ENCODE data around the gene CCDC69. TPM values are rescaled to one million over a fixed set of nuclear protein-coding genes. Genes with fewer than 3 reads are reported as not detected.
A peak's percentile ranks its signal among the peaks of the same experiment; 100 is the strongest.

CCDC69 gene
- total and polyA plus RNA-seq, 10 of the 15 experiments (the other 5 are each of a cell fraction or from before 2014, with no cell fraction given) = 13.5 to 106 (median 70.1) TPM

- TF ChIP-seq CUX1 (IDR thresholded peaks at IDR 0.05; ENCODE audit: insufficient replicate concordance, low read depth, low read length) (no peak), BCL11A (IDR thresholded peaks at IDR 0.05; ENCODE audit: low read depth, low read length) (peak; percentile 58; the same call in 1 of the 2 replicates), PRDM15 (CRISPR knock-in tag; IDR thresholded peaks at IDR 0.05) (no peak), SUZ12 (IDR thresholded peaks at IDR 0.05; ENCODE audit: unreplicated experiment) (no peak), CHD2 (IDR thresholded peaks at IDR 0.05; ENCODE audit: borderline replicate concordance, low read depth, low read length) (no peak), FOXK2 (IDR thresholded peaks at IDR 0.05) (no peak), TAF1 (IDR thresholded peaks at IDR 0.05; ENCODE audit: borderline replicate concordance, low read depth, low read length) (no peak), PBX3 (IDR thresholded peaks at IDR 0.05; ENCODE audit: insufficient replicate concordance, low read depth, low read length) (no peak), YY1 (IDR thresholded peaks at IDR 0.05; ENCODE audit: low read depth, low read length) (no peak), GABPA (IDR thresholded peaks at IDR 0.05; ENCODE audit: low read depth) (no peak), HSF1 (IDR thresholded peaks at IDR 0.05; ENCODE audit: low read depth, low read length) (no peak), SREBF2 (IDR thresholded peaks at IDR 0.05; ENCODE audit: low read length) (no peak), GATAD2B (conservative IDR thresholded peaks at IDR 0.05; ENCODE audit: low read depth) (no peak), ZBED1 (IDR thresholded peaks at IDR 0.05; ENCODE audit: borderline replicate concordance) (peak; percentile 59; the same call in 1 of the 2 replicates), RB1 (IDR thresholded peaks at IDR 0.05; ENCODE audit: borderline replicate concordance) (no peak), SPI1 (IDR thresholded peaks at IDR 0.05; ENCODE audit: borderline replicate concordance, insufficient read depth, low read depth, low read length) (no peak), EZH2 (IDR thresholded peaks at IDR 0.05; ENCODE audit: borderline replicate concordance, control insufficient read depth, low read depth, low read length) (no peak), BACH1 (IDR thresholded peaks at IDR 0.05; ENCODE audit: borderline replicate concordance) (peak; percentile 92), ATF3 (IDR thresholded peaks at IDR 0.05; ENCODE audit: borderline replicate concordance, extremely low read depth, low read depth, low read length) (no peak)
These were observed 46.7 kb upstream of the CCDC69 start (continued) for GRCh38 chr5:151270599-151270998.

Data from GM12878 (cell line).